GM12878 (cell line): ENCODE data around the gene TRIM39.

Experiments used
- POLR2A ChIP-seq: IDR thresholded peaks from 2 replicates; pipeline ENCODE4 v1.6.1; 2011; ENCODE audit warnings: low read depth, mild to moderate bottlenecking, low read length
- POLR2AphosphoS5 ChIP-seq: IDR thresholded peaks from 2 replicates; pipeline ENCODE4 v1.6.1; 2011; ENCODE audit warnings: mild to moderate bottlenecking, low read length, inconsistent platforms
- TCF3 ChIP-seq: IDR thresholded peaks from 2 replicates; pipeline ENCODE4 v1.6.1; 2012; ENCODE audit warnings: low read depth, mild to moderate bottlenecking, low read length, borderline replicate concordance; ENCODE audit not compliant: insufficient read depth
- TF ChIP-seq, protein P1 (sequence below), 3 experiments: IDR thresholded peaks in 2 of 3; conservative IDR thresholded peaks in 1 of 3; 2 replicates each; pipeline ENCODE4 v1.5.1; 2011; ENCODE audit warnings: low read depth in 3 of 3, low read length in 3 of 3, mild to moderate bottlenecking in 3 of 3, control low read depth in 2 of 3, moderate library complexity in 2 of 3, inconsistent platforms in 1 of 3, mixed read lengths in 1 of 3; ENCODE audit not compliant: control insufficient read depth in 2 of 3, insufficient read depth in 1 of 3; ENCODE audit errors: extremely low read depth in 1 of 3

- TF ChIP-seq, protein P1, sequence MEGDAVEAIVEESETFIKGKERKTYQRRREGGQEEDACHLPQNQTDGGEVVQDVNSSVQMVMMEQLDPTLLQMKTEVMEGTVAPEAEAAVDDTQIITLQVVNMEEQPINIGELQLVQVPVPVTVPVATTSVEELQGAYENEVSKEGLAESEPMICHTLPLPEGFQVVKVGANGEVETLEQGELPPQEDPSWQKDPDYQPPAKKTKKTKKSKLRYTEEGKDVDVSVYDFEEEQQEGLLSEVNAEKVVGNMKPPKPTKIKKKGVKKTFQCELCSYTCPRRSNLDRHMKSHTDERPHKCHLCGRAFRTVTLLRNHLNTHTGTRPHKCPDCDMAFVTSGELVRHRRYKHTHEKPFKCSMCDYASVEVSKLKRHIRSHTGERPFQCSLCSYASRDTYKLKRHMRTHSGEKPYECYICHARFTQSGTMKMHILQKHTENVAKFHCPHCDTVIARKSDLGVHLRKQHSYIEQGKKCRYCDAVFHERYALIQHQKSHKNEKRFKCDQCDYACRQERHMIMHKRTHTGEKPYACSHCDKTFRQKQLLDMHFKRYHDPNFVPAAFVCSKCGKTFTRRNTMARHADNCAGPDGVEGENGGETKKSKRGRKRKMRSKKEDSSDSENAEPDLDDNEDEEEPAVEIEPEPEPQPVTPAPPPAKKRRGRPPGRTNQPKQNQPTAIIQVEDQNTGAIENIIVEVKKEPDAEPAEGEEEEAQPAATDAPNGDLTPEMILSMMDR (IDR thresholded peaks at IDR 0.05 in 2 of 3, conservative IDR thresholded peaks at IDR 0.05 in 1 of 3; ENCODE audit: control insufficient read depth in 2 of 3, extremely low read depth in 1 of 3, insufficient read depth in 1 of 3, low read depth in 3 of 3, low read length in 3 of 3) = no peak
- TF ChIP-seq POLR2AphosphoS5 (no peak), POLR2A (no peak), TCF3 (no peak)
Observed at GRCh38 chr6:30340589-30341054, 13.9 kb downstream of the TRIM39 start.
